ENCODE results near the gene BCKDK. TPM values are rescaled to one million over a fixed set of nuclear protein-coding genes. Genes with fewer than 3 reads are reported as not detected.
"Not testable (repeated sequence)": the region's sequence is repeated elsewhere in the genome, so short reads cannot be mapped to it uniquely, and the experiment has no call there.

The BCKDK gene
- total RNA-seq, 3 donors from 2014 or later (not counting 1 experiment from before 2014, with no cell fraction given): 9.9 to 16.3 (median 12.1) TPM

- peak within 1 kb of the TSS; percentile 67 for H3K27ac ChIP-seq (ENCODE audit: low read length)
- Mint-ChIP-seq H3K36me3 (no peaks in the 10 kb centered on the region), H3K4me3 (peak within 1 kb of the TSS; percentile 87), H3K4me1 (peaks cover 22 to 24% of the 10 kb centered on the region in 2 donors), H3K9me3 (no peaks in the 10 kb centered on the region), H3K27me3 (ENCODE audit: low read depth in 2 of 2) (no peaks in the 10 kb centered on the region), H3K27ac (peak within 1 kb of the TSS; percentile 84 to 90)
- H3K36me3 ChIP-seq (ENCODE audit: control insufficient read depth, insufficient read depth, low read length): peaks cover 10% of the 10 kb centered on the region
- H3K4me1 ChIP-seq (ENCODE audit: control insufficient read depth, insufficient read depth, low read length): peaks cover 26% of the 10 kb centered on the region
- intact Hi-C loops (cut with micrococcal nuclease): loop anchor here (1.0 to 5.0 kb wide), 3 partner anchors 20 to 109 kb away; partner anchors contain the start of genes HSD3B7, STX4, ZNF646 and ZNF668
- peak within 1 kb of the TSS; percentile 87 for H3K4me3 ChIP-seq (ENCODE audit: low read length)
- TF ChIP-seq CTCF (IDR thresholded peaks at IDR 0.05): no peak
- no peaks in the 10 kb centered on the region for H3K27me3 ChIP-seq (ENCODE audit: control insufficient read depth, insufficient read depth, low read length)
- no peaks in the 10 kb centered on the region for H3K9me3 ChIP-seq (ENCODE audit: control insufficient read depth, insufficient read depth, low read length)
- under 1% methylated on average over 69 of the region's 69 CpGs for WGBS (ENCODE audit: insufficient coverage)
- DNase-seq (peak; percentile 69 to 93), ATAC-seq (peak; percentile 78 to 89 (median 82))
These were observed 13.6 kb upstream of the BCKDK start, which contains the start of gene VKORC1 for GRCh38 chr16:31094424-31095120. VKORC1 (minus strand) TSS chr16:31094797; CDS start chr16:31094729, 68 bp downstream.

GRCh38 chr16:31099860-31100638 is 8.1 kb upstream of the BCKDK start:
- 87% methylated on average over 4 of the region's 4 CpGs for WGBS (ENCODE audit: insufficient coverage)

GRCh38 chr16:31100876-31101641 is 7.1 kb upstream of the BCKDK start:
- H3K27ac ChIP-seq (ENCODE audit: low read length); H3K4me1 ChIP-seq (ENCODE audit: control insufficient read depth, insufficient read depth, low read length); H3K36me3 ChIP-seq (ENCODE audit: control insufficient read depth, insufficient read depth, low read length); intact Hi-C loops (cut with micrococcal nuclease); H3K27ac Mint-ChIP-seq; DNase-seq; H3K4me1 Mint-ChIP-seq; H3K9me3 ChIP-seq (ENCODE audit: control insufficient read depth, insufficient read depth, low read length); H3K9me3 Mint-ChIP-seq; ATAC-seq; H3K4me3 ChIP-seq (ENCODE audit: low read length); H3K27me3 ChIP-seq (ENCODE audit: control insufficient read depth, insufficient read depth, low read length); H3K27me3 Mint-ChIP-seq (ENCODE audit: low read depth in 2 of 2); H3K36me3 Mint-ChIP-seq; H3K4me3 Mint-ChIP-seq: not testable (repeated sequence)
- WGBS (ENCODE audit: insufficient coverage): 88% methylated on average over 12 of the region's 13 CpGs

More at GRCh38 chr16:31099860-31100638, 8.1 kb upstream of the BCKDK start:
- Mint-ChIP-seq H3K4me1 (peaks cover 10% of the 10 kb centered on the region in 2 donors), H3K36me3 (no peaks in the 10 kb centered on the region), H3K27me3 (ENCODE audit: low read depth in 2 of 2) (no peaks in the 10 kb centered on the region), H3K27ac (no peak overlapping the region), H3K9me3 (no peaks in the 10 kb centered on the region), H3K4me3 (no peak overlapping the region)
- intact Hi-C loops (cut with micrococcal nuclease): no loop called here
- DNase-seq (no peak), ATAC-seq (no peak)
- H3K27ac ChIP-seq (ENCODE audit: low read length): no peak overlapping the region
- no peak overlapping the region for H3K4me3 ChIP-seq (ENCODE audit: low read length)
- no peak for TF ChIP-seq CTCF (IDR thresholded peaks at IDR 0.05)
- H3K36me3 ChIP-seq (ENCODE audit: control insufficient read depth, insufficient read depth, low read length): no peaks in the 10 kb centered on the region
- H3K27me3 ChIP-seq (ENCODE audit: control insufficient read depth, insufficient read depth, low read length): no peaks in the 10 kb centered on the region
- no peaks in the 10 kb centered on the region for H3K9me3 ChIP-seq (ENCODE audit: control insufficient read depth, insufficient read depth, low read length)
- peaks cover 11% of the 10 kb centered on the region for H3K4me1 ChIP-seq (ENCODE audit: control insufficient read depth, insufficient read depth, low read length)

Measured in natural killer cell (primary cell).